SK-N-SH (cell line): Measurements from ENCODE around the gene MKRN2.

ENCODE experiments used
- EZH2phosphoT487 ChIP-seq: fragments of 200-600 bp; sonication (generic); IDR thresholded peaks from 2 replicates; pipeline ENCODE4 v1.6.1; 2017; ENCODE audit warnings: low read depth, mixed run types, mild to moderate bottlenecking, antibody characterized with exemption, moderate library complexity, borderline replicate concordance
- GABPA ChIP-seq: IDR thresholded peaks from 2 replicates; pipeline ENCODE4 v1.4.0; 2012; ENCODE audit warnings: low read depth, mild to moderate bottlenecking
- NFIC ChIP-seq: IDR thresholded peaks from 2 replicates; pipeline ENCODE4 v1.4.0; 2012; ENCODE audit warnings: borderline replicate concordance
- NRF1 ChIP-seq: IDR thresholded peaks from 2 replicates; pipeline ENCODE4 v1.6.1; 2012; ENCODE audit warnings: low read depth, mild to moderate bottlenecking, low read length
- SMC3 ChIP-seq: IDR thresholded peaks from 2 replicates; pipeline ENCODE4 v1.6.1; 2012; ENCODE audit warnings: low read depth, low read length, improper control_type of control experiment
- TAF1 ChIP-seq: IDR thresholded peaks from 2 replicates; pipeline ENCODE4 v1.6.1; 2012; ENCODE audit warnings: low read depth, mild to moderate bottlenecking, low read length, moderate library complexity, borderline replicate concordance
- YY1 ChIP-seq: IDR thresholded peaks from 2 replicates; pipeline ENCODE4 v1.4.0; 2012; ENCODE audit warnings: low read depth, mild to moderate bottlenecking
- TF ChIP-seq, protein P1 (sequence below): fragments of 200-600 bp; sonication (generic); IDR thresholded peaks from 2 replicates; pipeline ENCODE4 v1.6.1; 2017; ENCODE audit warnings: antibody characterized with exemption, mild to moderate bottlenecking, moderate library complexity
- TF ChIP-seq, protein P2 (sequence below): fragments of 150-350 bp; IDR thresholded peaks from 2 replicates; pipeline ENCODE4 v1.6.1; 2017; ENCODE audit warnings: antibody characterized with exemption, low read length, low read depth, borderline replicate concordance

DNA sequence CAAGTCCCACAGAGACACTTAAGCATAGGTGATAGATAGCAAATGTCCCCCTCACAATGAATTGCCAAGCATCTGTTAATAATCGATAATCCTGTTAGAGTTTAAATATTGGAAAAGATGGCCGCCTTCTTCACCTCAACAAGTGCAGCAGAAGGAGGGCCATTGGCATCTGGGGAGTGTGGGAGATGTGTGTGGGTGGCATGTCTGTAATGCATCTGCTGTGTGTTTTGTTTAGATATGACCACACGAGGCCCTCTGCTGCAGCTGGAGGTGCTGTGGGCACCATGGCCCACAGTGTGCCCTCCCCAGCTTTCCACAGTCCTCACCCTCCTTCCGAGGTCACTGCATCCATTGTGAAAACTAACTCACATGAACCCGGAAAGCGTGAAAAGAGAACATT, 12.9 kb downstream of the MKRN2 start:
- TF ChIP-seq, protein P1, sequence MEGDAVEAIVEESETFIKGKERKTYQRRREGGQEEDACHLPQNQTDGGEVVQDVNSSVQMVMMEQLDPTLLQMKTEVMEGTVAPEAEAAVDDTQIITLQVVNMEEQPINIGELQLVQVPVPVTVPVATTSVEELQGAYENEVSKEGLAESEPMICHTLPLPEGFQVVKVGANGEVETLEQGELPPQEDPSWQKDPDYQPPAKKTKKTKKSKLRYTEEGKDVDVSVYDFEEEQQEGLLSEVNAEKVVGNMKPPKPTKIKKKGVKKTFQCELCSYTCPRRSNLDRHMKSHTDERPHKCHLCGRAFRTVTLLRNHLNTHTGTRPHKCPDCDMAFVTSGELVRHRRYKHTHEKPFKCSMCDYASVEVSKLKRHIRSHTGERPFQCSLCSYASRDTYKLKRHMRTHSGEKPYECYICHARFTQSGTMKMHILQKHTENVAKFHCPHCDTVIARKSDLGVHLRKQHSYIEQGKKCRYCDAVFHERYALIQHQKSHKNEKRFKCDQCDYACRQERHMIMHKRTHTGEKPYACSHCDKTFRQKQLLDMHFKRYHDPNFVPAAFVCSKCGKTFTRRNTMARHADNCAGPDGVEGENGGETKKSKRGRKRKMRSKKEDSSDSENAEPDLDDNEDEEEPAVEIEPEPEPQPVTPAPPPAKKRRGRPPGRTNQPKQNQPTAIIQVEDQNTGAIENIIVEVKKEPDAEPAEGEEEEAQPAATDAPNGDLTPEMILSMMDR = no peak
- TF ChIP-seq SMC3 (no peak), YY1 (no peak), EZH2phosphoT487 (no peak), GABPA (no peak), NFIC (no peak), NRF1 (no peak), TAF1 (no peak)
- TF ChIP-seq, protein P2, sequence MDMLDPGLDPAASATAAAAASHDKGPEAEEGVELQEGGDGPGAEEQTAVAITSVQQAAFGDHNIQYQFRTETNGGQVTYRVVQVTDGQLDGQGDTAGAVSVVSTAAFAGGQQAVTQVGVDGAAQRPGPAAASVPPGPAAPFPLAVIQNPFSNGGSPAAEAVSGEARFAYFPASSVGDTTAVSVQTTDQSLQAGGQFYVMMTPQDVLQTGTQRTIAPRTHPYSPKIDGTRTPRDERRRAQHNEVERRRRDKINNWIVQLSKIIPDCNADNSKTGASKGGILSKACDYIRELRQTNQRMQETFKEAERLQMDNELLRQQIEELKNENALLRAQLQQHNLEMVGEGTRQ = no peak
